Measurements from ENCODE around the gene TULP4. TPM values are rescaled to one million over a fixed set of nuclear protein-coding genes. Genes with fewer than 3 reads are reported as not detected.

The TULP4 gene
- total RNA-seq, 1 experiment from 2014 or later = 21.5 TPM

DNA sequence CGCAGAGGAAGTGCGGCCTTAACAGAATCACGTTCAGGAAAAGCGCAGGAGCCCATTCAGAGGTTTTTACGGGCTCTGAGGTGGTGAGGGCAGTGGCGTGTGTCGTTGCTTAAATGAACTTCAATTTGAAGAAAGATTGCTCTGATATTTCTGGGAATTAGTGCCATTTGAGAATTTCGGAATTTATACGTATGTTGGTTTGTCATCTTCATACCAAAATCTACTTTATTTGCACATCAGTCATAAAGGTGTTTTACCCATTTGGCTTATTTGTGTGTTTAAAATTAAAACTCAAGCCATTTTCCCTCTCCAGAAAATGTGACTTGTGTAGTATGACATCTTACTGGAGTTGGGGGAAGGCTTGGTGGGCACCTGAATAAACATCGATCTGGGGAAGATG lies 48.1 kb upstream of the TULP4 start:
- Histone ChIP-seq H2AFZ (ENCODE audit: low read length) (no peak overlapping the region), H3K9me2 (replicated peaks; ENCODE audit: low read length) (no peaks in the 10 kb centered on the region), H3F3A (ENCODE audit: low read length, unreplicated experiment) (no peaks in the 10 kb centered on the region), H3K27ac (ENCODE audit: low read length) (no peak overlapping the region), H3K27me3 (ENCODE audit: low read length) (no peaks in the 10 kb centered on the region), H3K4me2 (ENCODE audit: low read length) (no peak overlapping the region), H3K4me3 (ENCODE audit: low read length) (no peak overlapping the region), H3K4me1 (ENCODE audit: insufficient read depth, low read length) (peaks cover 5% of the 10 kb centered on the region; the same call in 1 of the 2 replicates), H3K36me3 (ENCODE audit: low read depth, low read length) (no peaks in the 10 kb centered on the region), H3K79me2 (ENCODE audit: low read length) (peaks cover 19% of the 10 kb centered on the region; the same call in 1 of the 2 replicates), H4K20me1 (ENCODE audit: low read length) (no peaks in the 10 kb centered on the region), H3K9ac (ENCODE audit: low read length) (no peak overlapping the region), H3K9me3 (ENCODE audit: low read length) (no peaks in the 10 kb centered on the region)
- CTCF ChIA-PET = no interaction called here
- POLR2A ChIA-PET (ENCODE audit: unreplicated experiment) = no interaction called here
- no TSS peak for BruUV-seq (replicated peaks)
- ATAC-seq (no peak), DNase-seq (no peak)
- TF ChIP-seq, protein P1, sequence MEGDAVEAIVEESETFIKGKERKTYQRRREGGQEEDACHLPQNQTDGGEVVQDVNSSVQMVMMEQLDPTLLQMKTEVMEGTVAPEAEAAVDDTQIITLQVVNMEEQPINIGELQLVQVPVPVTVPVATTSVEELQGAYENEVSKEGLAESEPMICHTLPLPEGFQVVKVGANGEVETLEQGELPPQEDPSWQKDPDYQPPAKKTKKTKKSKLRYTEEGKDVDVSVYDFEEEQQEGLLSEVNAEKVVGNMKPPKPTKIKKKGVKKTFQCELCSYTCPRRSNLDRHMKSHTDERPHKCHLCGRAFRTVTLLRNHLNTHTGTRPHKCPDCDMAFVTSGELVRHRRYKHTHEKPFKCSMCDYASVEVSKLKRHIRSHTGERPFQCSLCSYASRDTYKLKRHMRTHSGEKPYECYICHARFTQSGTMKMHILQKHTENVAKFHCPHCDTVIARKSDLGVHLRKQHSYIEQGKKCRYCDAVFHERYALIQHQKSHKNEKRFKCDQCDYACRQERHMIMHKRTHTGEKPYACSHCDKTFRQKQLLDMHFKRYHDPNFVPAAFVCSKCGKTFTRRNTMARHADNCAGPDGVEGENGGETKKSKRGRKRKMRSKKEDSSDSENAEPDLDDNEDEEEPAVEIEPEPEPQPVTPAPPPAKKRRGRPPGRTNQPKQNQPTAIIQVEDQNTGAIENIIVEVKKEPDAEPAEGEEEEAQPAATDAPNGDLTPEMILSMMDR (conservative IDR thresholded peaks at IDR 0.05; ENCODE audit: low read depth, low read length) = no peak
- TF ChIP-seq EZH2 (IDR thresholded peaks at IDR 0.05; ENCODE audit: low read length, unreplicated experiment) (no peak), EZH2phosphoT487 (IDR thresholded peaks at IDR 0.05; ENCODE audit: borderline replicate concordance, low read length) (no peak)
- intact Hi-C loops (cut with micrococcal nuclease) = no loop called here

DNA sequence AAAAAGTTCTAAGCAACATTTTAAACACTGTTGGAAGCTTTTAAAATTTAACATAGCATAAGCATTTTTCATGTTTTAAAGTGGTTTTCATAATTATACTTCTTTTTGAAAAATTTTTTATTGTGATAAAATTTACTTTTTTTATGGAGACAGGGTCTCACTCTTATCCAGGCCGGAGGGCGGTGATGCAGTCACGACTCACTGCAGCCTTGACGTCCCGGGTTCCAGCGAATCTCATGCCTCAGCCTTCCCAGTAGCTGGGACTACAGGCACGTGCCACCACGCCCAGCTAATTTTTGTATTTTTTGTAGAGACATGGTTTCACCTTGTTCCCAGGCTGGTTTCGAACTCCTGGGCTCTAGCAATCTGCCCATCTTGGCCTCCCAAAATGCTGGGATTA lies 46.1 kb upstream of the TULP4 start:
- BruUV-seq (replicated peaks) = no TSS peak
- H3K27me3 ChIP-seq (ENCODE audit: low read length) = no peaks in the 10 kb centered on the region
- DNase-seq (peak; percentile 24), ATAC-seq (peak; percentile 48; the same call in 1 of the 2 replicates)
- H2AFZ ChIP-seq (ENCODE audit: low read length) = no peak overlapping the region
- no peak overlapping the region for H3K4me3 ChIP-seq (ENCODE audit: low read length)
- H3K27ac ChIP-seq (ENCODE audit: low read length) = 0 out of 2 replicates have a peak overlapping the region, but pooled peaks have one; percentile 20
- H3K9me2 ChIP-seq (replicated peaks; ENCODE audit: low read length) = no peaks in the 10 kb centered on the region
- no peaks in the 10 kb centered on the region for H3K9me3 ChIP-seq (ENCODE audit: low read length)
- H3K4me1 ChIP-seq (ENCODE audit: insufficient read depth, low read length) = peaks cover 5% of the 10 kb centered on the region; the same call in 1 of the 2 replicates
- POLR2A ChIA-PET (ENCODE audit: unreplicated experiment) = interaction anchor here (0.7 kb wide), 1 partner anchor 9 kb away, joined by 6 read pairs; no protein-coding TSS in a partner anchor
- peaks cover 21% of the 10 kb centered on the region; the same call in 1 of the 2 replicates for H3K79me2 ChIP-seq (ENCODE audit: low read length)
- no peaks in the 10 kb centered on the region for H4K20me1 ChIP-seq (ENCODE audit: low read length)
- intact Hi-C loops (cut with micrococcal nuclease) = no loop called here
- TF ChIP-seq EZH2 (IDR thresholded peaks at IDR 0.05; ENCODE audit: low read length, unreplicated experiment) = no peak
- no peak for TF ChIP-seq EZH2phosphoT487 (IDR thresholded peaks at IDR 0.05; ENCODE audit: borderline replicate concordance, low read length)
- TF ChIP-seq, protein P1 (conservative IDR thresholded peaks at IDR 0.05; ENCODE audit: low read depth, low read length) = no peak
- CTCF ChIA-PET = no interaction called here
- H3F3A ChIP-seq (ENCODE audit: low read length, unreplicated experiment) = no peaks in the 10 kb centered on the region
- no peaks in the 10 kb centered on the region for H3K36me3 ChIP-seq (ENCODE audit: low read depth, low read length)
- no peak overlapping the region for H3K9ac ChIP-seq (ENCODE audit: low read length)
- H3K4me2 ChIP-seq (ENCODE audit: low read length) = no peak overlapping the region

DNA sequence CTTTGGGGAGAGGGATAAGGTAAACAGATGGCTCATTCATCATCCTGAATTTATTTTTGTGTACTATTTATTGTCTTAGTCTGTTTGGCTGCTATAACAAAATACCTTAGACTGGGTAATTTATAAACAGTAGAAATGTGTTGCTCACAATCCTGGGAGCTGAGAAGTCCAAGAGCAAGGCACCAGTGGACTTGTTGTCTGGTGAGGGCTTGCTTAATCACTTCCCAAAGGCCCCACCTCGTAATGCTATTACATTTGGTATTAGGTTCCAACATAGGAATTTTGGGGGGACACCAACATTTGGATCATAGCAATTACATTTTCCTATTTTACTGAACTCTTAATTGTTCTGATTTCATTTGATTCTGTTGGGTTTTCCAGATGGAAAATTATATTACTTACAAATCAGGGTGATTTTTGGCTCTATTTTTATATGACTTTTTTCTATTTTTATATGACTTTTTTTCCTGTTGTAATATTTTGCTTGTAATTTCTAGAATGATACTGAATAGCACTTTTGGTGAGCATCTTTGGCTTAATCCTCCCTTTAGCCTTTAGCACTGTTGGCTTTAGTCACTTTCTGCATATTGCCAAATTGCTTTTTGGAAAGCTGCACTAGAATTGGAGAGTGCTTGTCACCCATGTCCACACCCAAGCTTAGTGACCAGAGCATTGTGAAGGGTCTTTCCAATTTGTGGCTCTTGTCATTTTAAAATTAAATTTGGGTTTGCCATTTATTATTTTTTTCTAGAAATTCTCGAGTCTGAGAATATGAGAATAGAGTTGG lies 43.7 kb upstream of the TULP4 start:
- ChIA-PET POLR2A (ENCODE audit: unreplicated experiment) (no interaction called here), CTCF (no interaction called here)
- Histone ChIP-seq H3K36me3 (ENCODE audit: low read depth, low read length) (no peaks in the 10 kb centered on the region; the same call in 1 of the 2 replicates), H4K20me1 (ENCODE audit: low read length) (no peaks in the 10 kb centered on the region), H3K27ac (ENCODE audit: low read length) (no peak overlapping the region), H3K27me3 (ENCODE audit: low read length) (no peaks in the 10 kb centered on the region), H2AFZ (ENCODE audit: low read length) (no peak overlapping the region), H3K9ac (ENCODE audit: low read length) (no peak overlapping the region), H3K9me3 (ENCODE audit: low read length) (no peaks in the 10 kb centered on the region), H3K9me2 (replicated peaks; ENCODE audit: low read length) (no peaks in the 10 kb centered on the region), H3K4me3 (ENCODE audit: low read length) (no peak overlapping the region), H3K79me2 (ENCODE audit: low read length) (0 out of 2 replicates have a peak, but pooled peaks cover 21% of the 10 kb centered on the region), H3K4me2 (ENCODE audit: low read length) (no peak overlapping the region), H3F3A (ENCODE audit: low read length, unreplicated experiment) (no peaks in the 10 kb centered on the region), H3K4me1 (ENCODE audit: insufficient read depth, low read length) (peaks cover 5% of the 10 kb centered on the region; the same call in 1 of the 2 replicates)
- DNase-seq (no peak), ATAC-seq (no peak)
- intact Hi-C loops (cut with micrococcal nuclease) = no loop called here
- TF ChIP-seq EZH2phosphoT487 (IDR thresholded peaks at IDR 0.05; ENCODE audit: borderline replicate concordance, low read length) (no peak), EZH2 (IDR thresholded peaks at IDR 0.05; ENCODE audit: low read length, unreplicated experiment) (no peak)
- TF ChIP-seq, protein P1 (conservative IDR thresholded peaks at IDR 0.05; ENCODE audit: low read depth, low read length) = no peak
- BruUV-seq (replicated peaks) = no TSS peak

All from PC-3 (cell line).